HCT116 (cell line): ENCODE measurements around the gene LRRC8B.

Experiments
- EGR1 ChIP-seq: IDR thresholded peaks from 2 replicates; pipeline ENCODE4 v1.6.1; 2012; ENCODE audit warnings: low read depth
- EZH2 ChIP-seq: fragments of 200-600 bp; sonication (generic); IDR thresholded peaks from 2 replicates; pipeline ENCODE4 v1.6.1; 2017; ENCODE audit warnings: antibody characterized with exemption, mixed run types
- EZH2phosphoT487 ChIP-seq: fragments of 200-600 bp; IDR thresholded peaks from 2 replicates; pipeline ENCODE4 v1.6.1; 2018; ENCODE audit warnings: antibody characterized with exemption, borderline replicate concordance
- JUND ChIP-seq: IDR thresholded peaks from 2 replicates; pipeline ENCODE4 v1.6.1; 2012
- POLR2A ChIP-seq: IDR thresholded peaks from 2 replicates; pipeline ENCODE4 v1.7.0; 2011; ENCODE audit warnings: borderline replicate concordance; ENCODE audit not compliant: insufficient read depth, insufficient read length; ENCODE audit errors: extremely low read depth
- POLR2AphosphoS5 ChIP-seq: IDR thresholded peaks from 2 replicates; pipeline ENCODE4 v1.6.1; 2011; ENCODE audit warnings: mild to moderate bottlenecking, low read depth, low read length, moderate library complexity
- RAD21 ChIP-seq: IDR thresholded peaks from 2 replicates; pipeline ENCODE4 v1.6.1; 2012; ENCODE audit warnings: low read depth, mild to moderate bottlenecking
- SIN3A ChIP-seq: IDR thresholded peaks from 2 replicates; pipeline ENCODE4 v1.6.1; 2012; ENCODE audit warnings: low read depth
- SRF ChIP-seq: IDR thresholded peaks from 2 replicates; pipeline ENCODE4 v1.6.1; 2012; ENCODE audit warnings: low read depth
- ZNF274 ChIP-seq: fragments of 200-500 bp; sonication (Bioruptor generic); IDR thresholded peaks from 2 replicates; pipeline ENCODE4 v1.6.1; 2014; ENCODE audit warnings: mild to moderate bottlenecking, low read depth, low read length, inconsistent platforms
- TF ChIP-seq, protein P1 (sequence below), 3 experiments: fragments of 200-600 bp in 1 of 3; sonication (generic) in 1 of 3; IDR thresholded peaks in 2 of 3; conservative IDR thresholded peaks in 1 of 3; 2 replicates each; pipeline ENCODE4 v1.5.1; 2012 to 2017; ENCODE audit warnings: low read depth in 2 of 3, low read length in 2 of 3, antibody characterized with exemption in 1 of 3, borderline replicate concordance in 1 of 3, control low read depth in 1 of 3, mild to moderate bottlenecking in 1 of 3, mixed read lengths in 1 of 3, mixed run types in 1 of 3, moderate library complexity in 1 of 3; ENCODE audit not compliant: insufficient read depth in 1 of 3
- TF ChIP-seq, protein P2 (sequence below): IDR thresholded peaks from 2 replicates; pipeline ENCODE4 v1.6.1; 2011; ENCODE audit warnings: mild to moderate bottlenecking, low read length, moderate library complexity; ENCODE audit not compliant: insufficient replicate concordance; ENCODE audit errors: extremely low read depth

DNA sequence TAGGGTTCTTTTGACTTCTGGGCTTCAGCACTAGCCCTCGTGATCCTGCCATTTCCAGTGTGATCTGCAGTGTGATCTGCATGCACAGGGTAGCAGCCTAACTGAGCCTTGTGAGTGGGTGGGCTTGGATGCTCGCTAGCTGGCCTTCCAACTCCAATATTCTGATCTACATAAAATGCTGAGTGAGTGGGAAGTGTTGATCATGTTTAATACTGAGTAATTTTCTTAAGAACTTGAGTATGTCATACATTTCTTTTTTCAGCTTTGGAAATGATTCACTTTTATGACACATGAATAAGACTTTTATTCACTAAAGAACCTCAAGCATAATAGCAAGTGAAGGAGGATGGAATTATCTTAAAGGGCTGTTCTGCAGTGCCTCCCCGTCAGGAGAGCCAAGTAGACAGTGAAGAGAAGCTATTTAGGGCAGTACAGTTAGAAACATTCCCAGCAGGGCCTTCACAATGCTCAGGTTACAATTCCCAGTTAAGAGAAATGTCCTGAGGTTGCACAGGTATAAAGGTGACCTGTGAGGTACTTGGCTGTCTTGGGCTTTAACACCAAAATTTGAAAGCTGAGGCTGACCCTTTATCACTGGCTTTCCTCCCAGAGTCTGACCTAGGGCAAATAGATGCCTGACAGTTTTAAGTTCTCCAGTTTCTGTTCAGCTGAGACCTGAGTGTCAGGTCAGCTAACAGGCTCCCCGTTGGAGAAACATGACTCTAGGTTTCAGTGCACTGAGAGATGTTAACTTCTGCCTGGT lies 79.2 kb downstream of the LRRC8B start:
- TF ChIP-seq, protein P1, sequence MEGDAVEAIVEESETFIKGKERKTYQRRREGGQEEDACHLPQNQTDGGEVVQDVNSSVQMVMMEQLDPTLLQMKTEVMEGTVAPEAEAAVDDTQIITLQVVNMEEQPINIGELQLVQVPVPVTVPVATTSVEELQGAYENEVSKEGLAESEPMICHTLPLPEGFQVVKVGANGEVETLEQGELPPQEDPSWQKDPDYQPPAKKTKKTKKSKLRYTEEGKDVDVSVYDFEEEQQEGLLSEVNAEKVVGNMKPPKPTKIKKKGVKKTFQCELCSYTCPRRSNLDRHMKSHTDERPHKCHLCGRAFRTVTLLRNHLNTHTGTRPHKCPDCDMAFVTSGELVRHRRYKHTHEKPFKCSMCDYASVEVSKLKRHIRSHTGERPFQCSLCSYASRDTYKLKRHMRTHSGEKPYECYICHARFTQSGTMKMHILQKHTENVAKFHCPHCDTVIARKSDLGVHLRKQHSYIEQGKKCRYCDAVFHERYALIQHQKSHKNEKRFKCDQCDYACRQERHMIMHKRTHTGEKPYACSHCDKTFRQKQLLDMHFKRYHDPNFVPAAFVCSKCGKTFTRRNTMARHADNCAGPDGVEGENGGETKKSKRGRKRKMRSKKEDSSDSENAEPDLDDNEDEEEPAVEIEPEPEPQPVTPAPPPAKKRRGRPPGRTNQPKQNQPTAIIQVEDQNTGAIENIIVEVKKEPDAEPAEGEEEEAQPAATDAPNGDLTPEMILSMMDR (IDR thresholded peaks at IDR 0.05 in 2 of 3, conservative IDR thresholded peaks at IDR 0.05 in 1 of 3; ENCODE audit: borderline replicate concordance in 1 of 3, insufficient read depth in 1 of 3, low read depth in 2 of 3, low read length in 2 of 3): no peak
- TF ChIP-seq POLR2AphosphoS5: no peak
- TF ChIP-seq, protein P2, sequence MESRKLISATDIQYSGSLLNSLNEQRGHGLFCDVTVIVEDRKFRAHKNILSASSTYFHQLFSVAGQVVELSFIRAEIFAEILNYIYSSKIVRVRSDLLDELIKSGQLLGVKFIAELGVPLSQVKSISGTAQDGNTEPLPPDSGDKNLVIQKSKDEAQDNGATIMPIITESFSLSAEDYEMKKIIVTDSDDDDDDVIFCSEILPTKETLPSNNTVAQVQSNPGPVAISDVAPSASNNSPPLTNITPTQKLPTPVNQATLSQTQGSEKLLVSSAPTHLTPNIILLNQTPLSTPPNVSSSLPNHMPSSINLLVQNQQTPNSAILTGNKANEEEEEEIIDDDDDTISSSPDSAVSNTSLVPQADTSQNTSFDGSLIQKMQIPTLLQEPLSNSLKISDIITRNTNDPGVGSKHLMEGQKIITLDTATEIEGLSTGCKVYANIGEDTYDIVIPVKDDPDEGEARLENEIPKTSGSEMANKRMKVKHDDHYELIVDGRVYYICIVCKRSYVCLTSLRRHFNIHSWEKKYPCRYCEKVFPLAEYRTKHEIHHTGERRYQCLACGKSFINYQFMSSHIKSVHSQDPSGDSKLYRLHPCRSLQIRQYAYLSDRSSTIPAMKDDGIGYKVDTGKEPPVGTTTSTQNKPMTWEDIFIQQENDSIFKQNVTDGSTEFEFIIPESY: no peak
- no peak for TF ChIP-seq EZH2
- no peak for TF ChIP-seq ZNF274
- TF ChIP-seq RAD21: no peak
- TF ChIP-seq JUND: no peak
- no peak for TF ChIP-seq SIN3A
- TF ChIP-seq SRF: no peak
- no peak for TF ChIP-seq EGR1
- TF ChIP-seq POLR2A: no peak
- no peak for TF ChIP-seq EZH2phosphoT487
